Effector CD8-positive, alpha-beta T cell (primary cell): ENCODE results near the gene SULF2.

Source experiments
- DNase-seq: peaks from one replicate; lab custom pipeline; 2025; lab: John Stamatoyannopoulos, UW

The SULF2 gene

GRCh38 chr20:47648943-47649342 is 136.3 kb downstream of the SULF2 start:
- no peak for DNase-seq

GRCh38 chr20:47647994-47648393 is 137.3 kb downstream of the SULF2 start:
- no peak for DNase-seq

- DNase-seq: no peak
Measured at GRCh38 chr20:47645632-47646031, 139.6 kb downstream of the SULF2 start.

GRCh38 chr20:47642624-47643023 is 142.7 kb downstream of the SULF2 start:
- DNase-seq: no peak

- DNase-seq: no peak
Measured at GRCh38 chr20:47642118-47642517, 143.2 kb downstream of the SULF2 start.

- no peak for DNase-seq
Measured at GRCh38 chr20:47638851-47639250, 146.4 kb downstream of the SULF2 start.

- no peak for DNase-seq
Measured at GRCh38 chr20:47635256-47635655, 150.0 kb downstream of the SULF2 start.

- DNase-seq: no peak
Measured at GRCh38 chr20:47631078-47631477, 154.2 kb downstream of the SULF2 start.

- no peak for DNase-seq
Measured at GRCh38 chr20:47629907-47630306, 155.4 kb downstream of the SULF2 start.

GRCh38 chr20:47627540-47627939 is 157.7 kb downstream of the SULF2 start:
- DNase-seq: no peak

GRCh38 chr20:47623206-47623605 is 162.1 kb downstream of the SULF2 start:
- no peak for DNase-seq

GRCh38 chr20:47622118-47622665 is 163.1 kb downstream of the SULF2 start:
- no peak for DNase-seq

- DNase-seq: no peak
Measured at GRCh38 chr20:47620808-47621805, 164.2 kb downstream of the SULF2 start.

GRCh38 chr20:47618479-47618878 is 166.8 kb downstream of the SULF2 start:
- DNase-seq: no peak

GRCh38 chr20:47614703-47615309 is 170.5 kb downstream of the SULF2 start:
- DNase-seq: no peak

GRCh38 chr20:47612670-47613069 is 172.6 kb downstream of the SULF2 start:
- no peak for DNase-seq

GRCh38 chr20:47611785-47612184 is 173.5 kb downstream of the SULF2 start:
- DNase-seq: no peak

- no peak for DNase-seq
Measured at GRCh38 chr20:47610945-47611250, 174.4 kb downstream of the SULF2 start.

GRCh38 chr20:47610247-47610944 is 174.9 kb downstream of the SULF2 start:
- DNase-seq: no peak

- no peak for DNase-seq
Measured at GRCh38 chr20:47609001-47609400, 176.3 kb downstream of the SULF2 start.
